ENCODE results near the gene PAGE1. TPM values are rescaled to one million over a fixed set of nuclear protein-coding genes. Genes with fewer than 3 reads are reported as not detected.

The PAGE1 gene
- total RNA-seq, 1 experiment from 2014 or later, result not detected

- Histone ChIP-seq H3K4me3 (ENCODE audit: insufficient read depth, low read depth, low read length) (no peak overlapping the region), H3K27me3 (ENCODE audit: control insufficient read depth, insufficient read depth, low read length) (no peaks in the 10 kb centered on the region), H3K36me3 (replicated peaks; ENCODE audit: control insufficient read depth, insufficient read depth, low read length) (no peaks in the 10 kb centered on the region)
- no peak for DNase-seq
Measured at GRCh38 chrX:49673394-49673793, 22.4 kb downstream of the PAGE1 start.

- Histone ChIP-seq H3K36me3 (replicated peaks; ENCODE audit: control insufficient read depth, insufficient read depth, low read length) (no peaks in the 10 kb centered on the region), H3K27me3 (ENCODE audit: control insufficient read depth, insufficient read depth, low read length) (no peaks in the 10 kb centered on the region), H3K4me3 (ENCODE audit: insufficient read depth, low read depth, low read length) (no peak overlapping the region)
- no peak for DNase-seq
Measured at GRCh38 chrX:49664824-49665223, 31.0 kb downstream of the PAGE1 start.

GRCh38 chrX:49661881-49662280, 33.9 kb downstream of the PAGE1 start:
- no peaks in the 10 kb centered on the region for H3K36me3 ChIP-seq (replicated peaks; ENCODE audit: control insufficient read depth, insufficient read depth, low read length)
- DNase-seq, result no peak
- no peak overlapping the region for H3K4me3 ChIP-seq (ENCODE audit: insufficient read depth, low read depth, low read length)
- H3K27me3 ChIP-seq (ENCODE audit: control insufficient read depth, insufficient read depth, low read length), result no peaks in the 10 kb centered on the region

GRCh38 chrX:49659771-49660170, 36.0 kb downstream of the PAGE1 start:
- no peaks in the 10 kb centered on the region for H3K27me3 ChIP-seq (ENCODE audit: control insufficient read depth, insufficient read depth, low read length)
- DNase-seq, result no peak
- no peak overlapping the region for H3K4me3 ChIP-seq (ENCODE audit: insufficient read depth, low read depth, low read length)
- no peaks in the 10 kb centered on the region for H3K36me3 ChIP-seq (replicated peaks; ENCODE audit: control insufficient read depth, insufficient read depth, low read length)

- Histone ChIP-seq H3K27me3 (ENCODE audit: control insufficient read depth, insufficient read depth, low read length) (no peaks in the 10 kb centered on the region), H3K4me3 (ENCODE audit: insufficient read depth, low read depth, low read length) (no peak overlapping the region), H3K36me3 (replicated peaks; ENCODE audit: control insufficient read depth, insufficient read depth, low read length) (no peaks in the 10 kb centered on the region)
- DNase-seq, result no peak
Measured at GRCh38 chrX:49656533-49656932, 39.3 kb downstream of the PAGE1 start.

- DNase-seq, result no peak
- Histone ChIP-seq H3K27me3 (ENCODE audit: control insufficient read depth, insufficient read depth, low read length) (no peaks in the 10 kb centered on the region), H3K36me3 (replicated peaks; ENCODE audit: control insufficient read depth, insufficient read depth, low read length) (no peaks in the 10 kb centered on the region), H3K4me3 (ENCODE audit: insufficient read depth, low read depth, low read length) (no peak overlapping the region)
Measured at GRCh38 chrX:49644991-49645637, 50.7 kb downstream of the PAGE1 start.

Other genes starting within 250 kb of the PAGE1 start
- not detected in 2 replicates for gene GAGE12C, start 163.8 kb downstream of the PAGE1 start, total RNA-seq (2014; rRNA removed; shearing (Covaris generic))
- not detected in 2 replicates for gene GAGE12D, start 154.3 kb downstream of the PAGE1 start, total RNA-seq (2014; rRNA removed; shearing (Covaris generic))
- gene GAGE12E, start 144.7 kb downstream of the PAGE1 start, total RNA-seq (2014; rRNA removed; shearing (Covaris generic)), result not detected in 2 replicates
- gene GAGE12F, start 135.1 kb downstream of the PAGE1 start, total RNA-seq (2014; rRNA removed; shearing (Covaris generic)), result not detected in 2 replicates
- gene GAGE12G, start 125.6 kb downstream of the PAGE1 start, total RNA-seq (2014; rRNA removed; shearing (Covaris generic)), result not detected in 2 replicates
- not detected in 2 replicates for gene GAGE12H, start 116.0 kb downstream of the PAGE1 start, total RNA-seq (2014; rRNA removed; shearing (Covaris generic))
- gene GAGE2A, start 106.5 kb downstream of the PAGE1 start, total RNA-seq (2014; rRNA removed; shearing (Covaris generic)), result 0.70 TPM in 1 of 2 replicates, not detected in the other
- not detected in 2 replicates for gene GAGE1, start 97.0 kb downstream of the PAGE1 start, total RNA-seq (2014; rRNA removed; shearing (Covaris generic))
- gene PAGE4, start 133.3 kb upstream of the PAGE1 start, total RNA-seq (2014; rRNA removed; shearing (Covaris generic)), result not detected in 2 replicates
- 2.5 and 4.1 TPM in 2 replicates for gene USP27X, start 183.5 kb upstream of the PAGE1 start, total RNA-seq (2014; rRNA removed; shearing (Covaris generic))
- 7.3 and 9.3 TPM in 2 replicates for gene CLCN5, start 226.6 kb upstream of the PAGE1 start, total RNA-seq (2014; rRNA removed; shearing (Covaris generic))